ENCODE measurements around the gene EHHADH. TPM values are rescaled to one million over a fixed set of nuclear protein-coding genes. Genes with fewer than 3 reads are reported as not detected.
A peak's percentile ranks its signal among the peaks of the same experiment; 100 is the strongest.
"Not testable (repeated sequence)": the region's sequence is repeated elsewhere in the genome, so short reads cannot be mapped to it uniquely, and the experiment has no call there.

Gene EHHADH
- 1 to 10 TPM; 1.9 to 3.2 TPM for total RNA-seq

DNA sequence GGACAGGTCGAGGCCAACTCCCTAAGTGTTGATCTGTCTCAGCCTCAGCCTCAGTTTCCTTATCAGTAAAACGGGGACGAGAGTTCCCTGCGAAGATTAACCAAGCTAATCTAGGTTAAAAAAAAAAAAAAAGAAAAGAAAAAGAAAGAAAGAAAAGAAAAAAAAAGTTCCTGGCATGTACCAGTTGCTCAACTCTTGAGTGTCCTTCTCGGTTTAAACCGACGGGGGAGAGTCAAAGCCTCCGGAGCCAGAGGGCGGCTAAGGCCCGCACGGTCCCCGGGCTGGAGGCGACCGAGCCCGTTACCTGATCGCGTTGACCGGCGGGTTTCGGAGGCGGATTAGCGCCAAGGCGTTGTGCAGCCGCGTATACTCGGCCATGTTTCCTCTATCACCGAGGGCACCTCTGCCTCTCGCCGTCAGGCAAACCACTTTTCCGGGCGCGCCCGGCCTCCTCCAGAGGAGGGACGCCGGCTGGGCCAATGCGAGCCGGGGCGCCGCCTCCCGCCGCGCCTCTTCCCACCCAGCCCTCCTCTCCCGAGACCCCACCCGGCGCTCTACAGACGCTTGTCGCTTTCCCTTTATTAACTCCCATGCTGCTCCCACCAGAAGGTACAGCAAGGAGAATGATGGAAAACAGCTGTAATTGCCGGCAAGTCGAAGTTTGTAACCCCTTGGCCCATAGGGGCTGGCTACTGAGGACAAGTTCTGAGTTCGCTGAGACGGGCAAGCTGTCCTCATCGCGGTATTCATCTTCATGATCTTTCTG lies at the start of gene EHHADH:
EHHADH (minus strand) TSS at position 405 of the 766 bp plus-strand sequence; CDS start at position 378, 27 bp downstream.
- Mint-ChIP-seq H3K27ac (no peak within 1 kb of the TSS), H3K36me3 (peaks cover 4% of the 10 kb centered on the region), H3K4me3 (peak within 1 kb of the TSS; percentile 64), H3K9me3 (peaks cover 14% of the 10 kb centered on the region), H3K27me3 (peaks cover 14% of the 10 kb centered on the region), H3K4me1 (ENCODE audit: low read depth) (peaks cover 2% of the 10 kb centered on the region)
- intact Hi-C loops (cut with micrococcal nuclease): no loop called here
- POLR2A ChIA-PET: interaction anchor here (0.7 kb wide), 1 partner anchor 380 kb away, joined by 3 read pairs; no protein-coding TSS in a partner anchor
- DNase-seq: peak; percentile 63
- CTCF ChIA-PET: interaction anchor here (0.6 kb wide), 2 partner anchors 30 to 53 kb away, joined by 3 read pairs; no protein-coding TSS in a partner anchor

DNA sequence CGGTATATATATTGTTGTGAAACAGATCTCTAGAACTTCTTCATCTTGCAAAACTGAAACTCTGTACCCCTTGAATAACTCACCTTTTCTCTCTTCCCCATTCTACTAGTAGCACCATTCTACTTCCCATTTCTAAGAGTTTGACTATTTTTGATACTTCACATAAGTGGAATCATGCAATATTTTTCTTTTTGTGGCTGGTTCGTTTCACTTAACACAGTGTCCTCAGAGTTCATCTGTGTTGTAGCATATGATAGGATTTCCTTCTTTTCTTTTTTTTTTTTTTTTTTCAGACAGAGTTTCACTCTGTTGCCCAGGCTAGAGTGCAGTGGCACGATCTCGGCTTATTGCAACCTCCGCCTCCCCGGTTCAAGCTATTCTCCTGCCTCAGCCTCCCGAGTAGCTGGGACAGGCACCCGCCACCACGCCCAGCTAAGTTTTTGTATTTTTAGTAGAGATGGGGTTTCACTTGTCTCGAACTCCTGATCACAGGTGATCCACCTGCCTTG lies 46.1 kb upstream of the EHHADH start:
- intact Hi-C loops (cut with micrococcal nuclease); POLR2A ChIA-PET; H3K27me3 Mint-ChIP-seq; H3K36me3 Mint-ChIP-seq; CTCF ChIA-PET; DNase-seq; H3K4me1 Mint-ChIP-seq (ENCODE audit: low read depth); H3K4me3 Mint-ChIP-seq; H3K27ac Mint-ChIP-seq; H3K9me3 Mint-ChIP-seq: not testable (repeated sequence)

DNA sequence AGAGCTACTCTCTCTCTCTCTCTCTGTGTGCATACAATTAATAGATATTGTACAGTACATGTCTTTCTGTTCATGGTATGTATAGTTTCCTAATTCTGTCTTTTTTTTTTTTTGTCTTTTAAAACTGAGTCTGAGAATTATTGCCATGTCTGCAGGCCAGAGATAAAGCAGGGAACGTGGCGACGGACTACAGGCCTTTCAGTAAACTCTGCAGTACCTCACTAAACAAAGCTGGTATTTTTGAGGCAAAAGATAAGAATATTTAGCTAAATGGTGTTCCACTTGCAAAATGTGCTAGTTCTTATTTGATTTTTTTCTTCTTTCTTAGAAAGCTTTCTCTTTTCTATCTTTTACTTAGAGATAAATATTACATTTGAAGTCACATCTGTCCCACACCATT lies 44.0 kb upstream of the EHHADH start:
- H3K27me3 Mint-ChIP-seq: no peaks in the 10 kb centered on the region
- intact Hi-C loops (cut with micrococcal nuclease): no loop called here
- H3K4me1 Mint-ChIP-seq (ENCODE audit: low read depth): no peaks in the 10 kb centered on the region
- ChIA-PET CTCF (interaction anchor here (1.2 kb wide), 1 partner anchor 10 kb away, joined by 4 read pairs; no protein-coding TSS in a partner anchor), POLR2A (no interaction called here)
- H3K9me3 Mint-ChIP-seq: no peaks in the 10 kb centered on the region
- H3K4me3 Mint-ChIP-seq: no peak overlapping the region
- no peak for DNase-seq
- no peaks in the 10 kb centered on the region for H3K36me3 Mint-ChIP-seq
- H3K27ac Mint-ChIP-seq: no peak overlapping the region

DNA sequence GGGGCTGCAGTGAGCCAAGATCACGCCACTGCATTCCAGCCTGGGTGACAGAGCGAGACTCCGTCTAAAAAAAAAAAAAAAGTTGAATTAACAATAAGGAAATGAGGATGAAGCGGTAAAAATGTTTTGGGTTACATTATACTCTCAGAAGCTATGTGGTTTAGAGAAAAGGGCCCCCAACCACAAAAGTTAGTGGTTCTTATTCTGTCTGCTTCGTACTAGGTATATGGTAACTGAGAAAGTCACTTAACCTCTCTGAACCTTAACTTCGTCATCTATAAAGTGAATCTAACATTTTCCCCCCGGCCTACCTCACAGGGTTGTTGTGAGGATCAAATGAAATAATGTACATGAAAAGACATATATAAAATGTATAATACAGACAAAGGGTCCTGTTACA lies 38.4 kb upstream of the EHHADH start:
- Mint-ChIP-seq H3K4me1 (ENCODE audit: low read depth) (peaks cover 11% of the 10 kb centered on the region), H3K9me3 (no peaks in the 10 kb centered on the region), H3K27me3 (no peaks in the 10 kb centered on the region), H3K36me3 (peaks cover 2% of the 10 kb centered on the region), H3K4me3 (no peak overlapping the region), H3K27ac (no peak overlapping the region)
- CTCF ChIA-PET: no interaction called here
- DNase-seq: no peak
- intact Hi-C loops (cut with micrococcal nuclease): no loop called here
- POLR2A ChIA-PET: interaction anchor here (0.6 kb wide), 1 partner anchor 70 kb away, joined by 3 read pairs; no protein-coding TSS in a partner anchor

DNA sequence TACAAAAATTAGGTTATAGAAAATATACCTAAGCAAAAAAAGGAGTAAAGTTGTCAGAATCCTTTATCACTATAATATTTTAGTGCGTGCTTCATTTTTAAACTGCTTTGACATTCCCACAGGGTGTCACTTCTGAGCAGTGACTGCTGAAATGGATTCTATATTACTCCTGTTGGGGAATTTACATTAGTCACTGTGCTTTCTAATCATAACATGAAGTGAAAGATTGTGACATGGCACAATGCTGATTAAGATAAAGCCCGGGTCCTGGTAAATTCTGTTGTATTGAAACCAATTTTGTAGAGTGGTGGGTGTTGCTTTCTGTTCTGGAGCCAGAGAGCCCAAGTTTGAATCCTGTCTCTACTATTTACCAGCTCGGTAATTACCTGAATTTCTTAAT lies 36.4 kb upstream of the EHHADH start:
- no peak overlapping the region for H3K4me3 Mint-ChIP-seq
- CTCF ChIA-PET: interaction anchor here (1.3 to 2.6 kb wide), 3 partner anchors 9 to 18 kb away, joined by 3 to 20 read pairs (median 3); no protein-coding TSS in a partner anchor
- no peaks in the 10 kb centered on the region for H3K9me3 Mint-ChIP-seq
- H3K27me3 Mint-ChIP-seq: no peaks in the 10 kb centered on the region
- peaks cover 2% of the 10 kb centered on the region for H3K36me3 Mint-ChIP-seq
- POLR2A ChIA-PET: interaction anchor here (0.6 kb wide), 2 partner anchors 17 to 263 kb away, joined by 3 read pairs; no protein-coding TSS in a partner anchor
- intact Hi-C loops (cut with micrococcal nuclease): loop anchor here (2.0 kb wide), 1 partner anchor 19 kb away; no protein-coding TSS in a partner anchor
- peaks cover 11% of the 10 kb centered on the region for H3K4me1 Mint-ChIP-seq (ENCODE audit: low read depth)
- H3K27ac Mint-ChIP-seq: no peak overlapping the region
- DNase-seq: peak; percentile 16

DNA sequence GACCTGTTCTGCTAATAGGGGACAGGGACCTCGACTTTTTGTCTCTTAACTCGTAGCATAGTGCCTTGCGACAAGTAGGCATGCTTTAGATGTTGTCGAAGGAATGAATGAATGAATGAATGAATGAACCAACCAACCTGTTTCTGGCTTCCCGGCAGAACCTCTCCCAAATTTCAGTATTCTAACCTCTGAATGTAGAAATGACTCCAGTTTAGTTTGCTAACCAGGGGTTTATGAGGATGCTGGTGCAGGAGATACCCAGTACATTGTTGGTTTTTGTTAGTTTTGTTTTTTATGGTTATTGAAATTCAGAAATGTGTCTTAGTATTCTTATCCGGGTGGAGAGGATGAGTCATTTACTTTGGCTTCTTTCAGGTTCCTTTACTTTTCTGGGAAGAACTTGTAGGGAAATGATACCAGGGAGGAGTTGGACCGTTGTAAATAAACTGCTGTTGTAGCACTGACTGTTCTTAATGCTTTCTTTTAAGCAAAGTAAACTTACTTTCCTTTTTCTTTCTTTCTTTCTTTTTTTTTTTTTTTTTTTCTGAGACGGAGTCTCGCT lies 29.6 kb upstream of the EHHADH start:
- Mint-ChIP-seq H3K4me3 (peak overlapping the region; percentile 99), H3K9me3 (no peaks in the 10 kb centered on the region), H3K27me3 (peaks cover 10% of the 10 kb centered on the region), H3K27ac (peak overlapping the region; percentile 86), H3K4me1 (ENCODE audit: low read depth) (peaks cover 23% of the 10 kb centered on the region), H3K36me3 (peaks cover 13% of the 10 kb centered on the region)
- DNase-seq: no peak
- CTCF ChIA-PET: interaction anchor here (0.6 kb wide), 1 partner anchor 30 kb away, joined by 3 read pairs; the partner anchor contains the start of gene EHHADH
- intact Hi-C loops (cut with micrococcal nuclease): loop anchor here (2.0 to 10.0 kb wide), 2 partner anchors 303 to 469 kb away; partner anchors contain the start of genes SENP2 and VPS8
- POLR2A ChIA-PET: no interaction called here

DNA sequence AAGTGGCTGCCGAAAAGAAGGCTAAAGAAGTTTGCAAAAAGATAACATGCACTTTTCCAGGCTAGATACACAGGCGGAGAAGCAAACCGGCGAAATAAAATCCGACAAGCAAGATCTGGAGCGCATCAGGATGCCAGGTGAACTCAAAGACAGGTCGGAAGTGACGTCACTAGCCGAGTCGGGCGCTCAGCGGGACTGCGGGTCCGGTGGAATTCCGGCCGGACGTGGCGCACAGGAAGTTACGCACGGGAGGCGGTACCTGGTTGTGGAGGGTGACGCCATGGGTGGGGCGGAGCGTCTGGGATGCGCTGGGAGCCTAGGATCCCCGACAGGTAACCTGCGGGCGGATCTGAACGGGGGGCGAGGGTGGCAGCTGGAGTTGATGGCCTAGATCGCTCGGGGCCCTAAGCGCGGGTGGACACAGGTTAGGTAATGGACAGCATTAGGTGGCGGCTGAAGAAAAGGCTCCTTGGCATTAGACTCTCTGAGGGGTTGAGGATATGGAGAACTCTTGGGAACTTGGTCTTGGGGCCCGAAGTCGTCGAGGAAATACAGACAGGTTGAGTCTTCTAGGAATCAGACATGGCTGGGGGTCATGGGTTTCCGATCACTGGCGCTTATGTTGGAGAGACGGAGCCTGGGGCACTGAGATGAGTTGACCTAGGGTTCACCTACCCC lies 29.0 kb upstream of the EHHADH start:
- POLR2A ChIA-PET: no interaction called here
- peak overlapping the region; percentile 99 for H3K4me3 Mint-ChIP-seq
- peak overlapping the region; percentile 86 for H3K27ac Mint-ChIP-seq
- peaks cover 10% of the 10 kb centered on the region for H3K27me3 Mint-ChIP-seq
- DNase-seq: peak; percentile 96
- H3K36me3 Mint-ChIP-seq: peaks cover 13% of the 10 kb centered on the region
- CTCF ChIA-PET: no interaction called here
- H3K9me3 Mint-ChIP-seq: no peaks in the 10 kb centered on the region
- intact Hi-C loops (cut with micrococcal nuclease): loop anchor here (2.0 to 10.0 kb wide), 2 partner anchors 304 to 468 kb away; partner anchors contain the start of genes SENP2 and VPS8
- peaks cover 23% of the 10 kb centered on the region for H3K4me1 Mint-ChIP-seq (ENCODE audit: low read depth)

DNA sequence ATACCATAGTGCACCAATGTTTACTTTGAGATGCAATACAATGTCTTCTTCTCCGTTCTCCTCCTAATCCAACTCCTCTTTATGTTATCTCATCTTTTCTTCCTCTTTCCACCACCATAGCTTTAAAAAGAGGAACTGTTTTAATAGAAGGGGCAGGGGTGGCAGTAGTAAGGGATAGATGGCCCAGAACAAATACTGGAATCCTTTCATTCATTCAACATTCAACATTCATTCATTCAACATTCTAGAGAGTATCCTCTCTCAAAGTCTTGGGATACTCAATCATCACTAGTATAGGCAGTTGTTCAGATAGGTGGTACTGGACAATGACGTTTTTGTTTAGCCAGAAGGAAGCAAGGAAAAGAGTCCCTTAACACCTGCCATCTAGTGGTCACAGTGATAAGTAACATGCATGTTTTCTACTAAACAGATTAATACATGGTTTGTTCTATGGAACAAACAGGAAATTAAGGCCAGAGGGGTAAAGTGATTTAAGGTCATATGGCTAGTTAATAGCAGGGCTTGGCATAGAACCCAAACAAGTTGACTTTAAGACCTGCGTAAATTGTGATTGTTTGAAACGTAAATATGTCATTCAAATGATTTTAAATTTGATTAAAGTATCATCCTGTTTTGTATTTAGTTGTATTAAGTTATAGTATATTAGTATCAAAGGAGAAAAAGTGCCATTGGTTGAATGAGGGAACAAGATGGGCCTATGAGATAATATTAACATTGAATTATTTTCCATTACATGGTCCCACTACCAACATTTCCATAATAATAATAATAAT lies 26.9 kb upstream of the EHHADH start:
- H3K27ac Mint-ChIP-seq: no peak overlapping the region
- DNase-seq: no peak
- H3K4me1 Mint-ChIP-seq (ENCODE audit: low read depth): peaks cover 23% of the 10 kb centered on the region
- ChIA-PET CTCF (interaction anchor here (0.6 to 2.8 kb wide), 4 partner anchors 28 to 406 kb away, joined by 3 to 13 read pairs (median 4); no protein-coding TSS in a partner anchor), POLR2A (no interaction called here)
- H3K9me3 Mint-ChIP-seq: no peaks in the 10 kb centered on the region
- intact Hi-C loops (cut with micrococcal nuclease): loop anchor here (10.0 kb wide), 1 partner anchor 466 kb away; the partner anchor contains the start of gene VPS8
- H3K4me3 Mint-ChIP-seq: no peak overlapping the region
- H3K27me3 Mint-ChIP-seq: peaks cover 20% of the 10 kb centered on the region
- peaks cover 13% of the 10 kb centered on the region for H3K36me3 Mint-ChIP-seq

DNA sequence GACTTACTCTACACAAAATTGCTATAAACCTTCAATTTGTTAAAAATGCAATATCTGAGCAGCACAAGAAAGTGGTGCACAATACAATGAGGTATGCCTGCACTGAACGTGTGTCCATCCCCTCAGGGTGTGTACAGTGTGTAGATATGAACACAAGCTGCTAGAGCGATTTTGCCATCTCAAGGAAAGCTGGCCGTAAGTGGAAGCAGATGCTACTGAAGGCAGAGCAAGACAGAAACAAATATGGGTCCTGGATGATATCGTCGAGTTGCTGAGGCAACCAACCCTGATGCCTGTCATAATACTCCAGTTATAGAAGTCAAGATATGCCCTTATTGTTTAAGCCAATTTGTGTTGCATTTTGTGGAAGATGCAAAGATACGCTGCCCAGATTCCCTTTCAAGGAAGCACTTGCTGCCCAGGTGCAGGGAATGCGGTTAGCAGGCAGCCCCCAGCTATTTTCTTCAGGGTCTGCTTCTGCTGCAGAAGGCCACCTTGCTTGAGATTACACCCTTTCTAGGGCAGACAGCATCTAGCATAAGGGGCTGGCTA lies 25.8 kb upstream of the EHHADH start:
- peaks cover 21% of the 10 kb centered on the region for H3K4me1 Mint-ChIP-seq (ENCODE audit: low read depth)
- peaks cover 11% of the 10 kb centered on the region for H3K36me3 Mint-ChIP-seq
- H3K27me3 Mint-ChIP-seq: peaks cover 22% of the 10 kb centered on the region
- no peak overlapping the region for H3K27ac Mint-ChIP-seq
- ChIA-PET POLR2A (no interaction called here), CTCF (interaction anchor here (1.1 to 2.8 kb wide), 2 partner anchors 29 to 405 kb away, joined by 4 to 13 read pairs; no protein-coding TSS in a partner anchor)
- no peak overlapping the region for H3K4me3 Mint-ChIP-seq
- no peaks in the 10 kb centered on the region for H3K9me3 Mint-ChIP-seq
- no peak for DNase-seq
- intact Hi-C loops (cut with micrococcal nuclease): loop anchor here (10.0 kb wide), 1 partner anchor 465 kb away; the partner anchor contains the start of gene VPS8

DNA sequence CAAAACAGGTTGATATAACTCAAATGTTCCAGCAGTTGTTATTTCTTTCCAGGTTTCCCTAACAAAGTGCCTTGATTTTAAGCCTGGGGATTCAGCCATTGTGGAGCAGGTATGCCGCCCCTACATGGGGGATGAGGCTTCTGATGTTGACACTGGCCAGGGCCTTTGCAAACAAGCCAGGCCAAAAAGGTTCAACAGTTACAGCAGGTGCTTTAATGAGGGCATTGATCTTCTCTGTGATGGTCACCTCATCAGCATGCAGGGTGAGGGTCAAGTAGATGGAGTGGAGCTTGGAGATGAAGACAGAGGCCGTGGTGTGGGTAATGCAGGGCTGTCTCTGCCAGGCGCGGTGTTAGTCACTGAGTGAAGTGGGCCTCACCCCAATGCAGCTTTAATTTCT lies 22.6 kb upstream of the EHHADH start:
- no peaks in the 10 kb centered on the region for H3K4me1 Mint-ChIP-seq (ENCODE audit: low read depth)
- peaks cover 36% of the 10 kb centered on the region for H3K27me3 Mint-ChIP-seq
- no peaks in the 10 kb centered on the region for H3K9me3 Mint-ChIP-seq
- no peak overlapping the region for H3K4me3 Mint-ChIP-seq
- intact Hi-C loops (cut with micrococcal nuclease): no loop called here
- no peak overlapping the region for H3K27ac Mint-ChIP-seq
- ChIA-PET POLR2A (no interaction called here), CTCF (no interaction called here)
- H3K36me3 Mint-ChIP-seq: no peaks in the 10 kb centered on the region
- DNase-seq: no peak

DNA sequence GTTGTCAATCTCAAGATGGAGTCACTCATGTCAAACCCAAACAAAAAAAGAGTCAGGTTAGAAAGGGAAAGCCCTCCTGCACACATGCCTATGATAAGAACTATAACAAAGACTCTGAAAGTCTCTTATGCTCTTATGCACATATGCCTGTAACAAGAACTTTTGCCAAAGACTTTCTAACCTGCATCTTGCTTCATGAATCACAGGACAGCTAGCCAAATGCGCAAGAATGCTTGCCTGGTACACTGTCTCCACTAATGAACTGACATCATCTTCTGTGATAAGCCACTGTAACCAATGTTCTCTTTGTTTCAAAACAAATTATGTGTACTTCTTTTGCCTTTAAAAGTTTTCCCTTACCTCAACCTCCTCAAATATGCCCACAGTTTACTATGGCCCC lies 18.2 kb upstream of the EHHADH start:
- no peak overlapping the region for H3K27ac Mint-ChIP-seq
- intact Hi-C loops (cut with micrococcal nuclease): no loop called here
- no peak for DNase-seq
- POLR2A ChIA-PET: no interaction called here
- H3K4me3 Mint-ChIP-seq: no peak overlapping the region
- peaks cover 43% of the 10 kb centered on the region for H3K27me3 Mint-ChIP-seq
- no peaks in the 10 kb centered on the region for H3K4me1 Mint-ChIP-seq (ENCODE audit: low read depth)
- H3K9me3 Mint-ChIP-seq: no peaks in the 10 kb centered on the region
- CTCF ChIA-PET: no interaction called here
- H3K36me3 Mint-ChIP-seq: no peaks in the 10 kb centered on the region
